Sigmoid colon (tissue), 7 donors: ENCODE data around the gene SERTAD2. TPM values are rescaled to one million over a fixed set of nuclear protein-coding genes. Genes with fewer than 3 reads are reported as not detected.

Experiments used
- DNase-seq: peaks from one replicate; pipeline ENCODE4 v3.0.0-alpha.2; 2019
- H3K27ac ChIP-seq, 4 donors: fragments of 200-600 bp; sonication (generic); one replicate each; pipeline ENCODE4 v1.5.1; 2016 to 2019; ENCODE audit warnings: mild to moderate bottlenecking in 1 of 4
- H3K27me3 ChIP-seq, 3 donors: fragments of 200-600 bp; sonication (generic); one replicate each; pipeline ENCODE4 v1.5.1; 2019; ENCODE audit warnings: mild to moderate bottlenecking in 1 of 3
- H3K36me3 ChIP-seq, 4 donors: fragments of 200-600 bp; sonication (generic); one replicate each; pipeline ENCODE4 v1.5.1; 2016 to 2019
- H3K4me1 ChIP-seq, 4 donors: fragments of 200-600 bp; sonication (generic); one replicate each; pipeline ENCODE4 v1.5.1; 2017 to 2019
- H3K4me3 ChIP-seq, 4 donors: fragments of 200-600 bp; sonication (generic); one replicate each; pipeline ENCODE4 v1.5.1; 2017 to 2019; ENCODE audit warnings: mild to moderate bottlenecking in 2 of 4, moderate library complexity in 1 of 4
- H3K9me3 ChIP-seq, 4 donors: fragments of 200-600 bp in 3 of 4; sonication (generic) in 3 of 4; one replicate each; pipeline versions ENCODE4 v1.5.1 to v1.6.1; 2013 to 2019
- EP300 ChIP-seq, 4 donors: sonication (generic); formaldehyde crosslinking; IDR thresholded peaks; one replicate each; pipeline ENCODE4 v1.6.1; 2017; ENCODE audit warnings: antibody characterized with exemption in 4 of 4
- POLR2A ChIP-seq, 2 donors: fragments of 450-650 bp; IDR thresholded peaks; one replicate each; pipeline ENCODE4 v1.6.1; 2016; ENCODE audit warnings: antibody characterized with exemption in 2 of 2, mild to moderate bottlenecking in 2 of 2, moderate library complexity in 2 of 2
- POLR2AphosphoS5 ChIP-seq, 4 donors: sonication (generic); formaldehyde crosslinking; IDR thresholded peaks; one replicate each; pipeline ENCODE4 v1.6.1; 2017; ENCODE audit warnings: antibody characterized with exemption in 4 of 4
- WGBS, 2 donors: extraction: QIAGEN DNeasy Blood & Tissue Kit; methylation state at CpG; one replicate each; pipeline ENCODE4 v1.1.7; 2013; 5-methylcytosine and 5-hydroxymethylcytosine counted together
- intact Hi-C: fragments of 100-400 bp; cut with DNase I; formaldehyde crosslinking; loops from one replicate; pipeline ENCODE4 v1.15.1; 2023
- polyA plus RNA-seq, 3 donors: library from polyadenylated mRNA; stranded (reverse); fragments of 200-250 nt; gene quantifications; one replicate each; pipeline ENCODE4 v1.2.3, GENCODE V29; 2013
- total RNA-seq, 4 donors: library from RNA; depleted of rRNA; stranded (reverse); fragments of >200 nt; gene quantifications; one replicate each; pipeline ENCODE4 v1.1.0, GENCODE V29; 2016
- TF ChIP-seq, protein P1 (sequence below), 4 experiments: fragments of 450-650 bp in 3 of 4; fragments of 200-600 bp in 1 of 4; IDR thresholded peaks; one replicate each; pipeline ENCODE4 v1.5.1; 2016 to 2019; ENCODE audit warnings: antibody characterized with exemption in 4 of 4, mild to moderate bottlenecking in 3 of 4, moderate library complexity in 2 of 4
- donor health status: healthy with polysubstance abuse.
- donor health status: Bipolar disorder and iron deficiency.
- donor health status: healthy.

The SERTAD2 gene
- total and polyA plus RNA-seq, 7 donors = 6.9 to 14.3 (median 9.1) TPM

DNA sequence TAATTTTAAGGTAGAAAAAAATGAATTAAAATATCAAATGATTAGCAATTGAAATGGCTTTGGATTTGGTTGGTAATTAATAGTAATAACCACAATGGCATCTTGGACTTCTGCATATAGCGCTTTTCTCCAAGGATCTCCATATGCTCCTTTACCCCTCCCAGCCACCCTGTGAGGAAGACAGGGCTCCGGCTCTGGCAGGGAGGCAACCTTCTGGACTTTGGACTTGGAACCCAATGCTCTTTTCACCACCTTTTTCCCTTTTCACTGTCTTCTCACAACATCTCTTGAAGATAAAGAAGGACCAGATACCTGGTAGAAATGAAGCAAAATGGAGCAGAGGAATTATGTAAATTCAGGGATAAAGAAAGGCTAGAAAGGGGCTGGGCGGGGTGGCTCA is 23.8 kb upstream of the SERTAD2 start:
- DNase-seq = no peak
- TF ChIP-seq POLR2A (IDR thresholded peaks at IDR 0.05) (no peak), EP300 (IDR thresholded peaks at IDR 0.05) (no peak), POLR2AphosphoS5 (IDR thresholded peaks at IDR 0.05) (no peak)
- TF ChIP-seq, protein P1, sequence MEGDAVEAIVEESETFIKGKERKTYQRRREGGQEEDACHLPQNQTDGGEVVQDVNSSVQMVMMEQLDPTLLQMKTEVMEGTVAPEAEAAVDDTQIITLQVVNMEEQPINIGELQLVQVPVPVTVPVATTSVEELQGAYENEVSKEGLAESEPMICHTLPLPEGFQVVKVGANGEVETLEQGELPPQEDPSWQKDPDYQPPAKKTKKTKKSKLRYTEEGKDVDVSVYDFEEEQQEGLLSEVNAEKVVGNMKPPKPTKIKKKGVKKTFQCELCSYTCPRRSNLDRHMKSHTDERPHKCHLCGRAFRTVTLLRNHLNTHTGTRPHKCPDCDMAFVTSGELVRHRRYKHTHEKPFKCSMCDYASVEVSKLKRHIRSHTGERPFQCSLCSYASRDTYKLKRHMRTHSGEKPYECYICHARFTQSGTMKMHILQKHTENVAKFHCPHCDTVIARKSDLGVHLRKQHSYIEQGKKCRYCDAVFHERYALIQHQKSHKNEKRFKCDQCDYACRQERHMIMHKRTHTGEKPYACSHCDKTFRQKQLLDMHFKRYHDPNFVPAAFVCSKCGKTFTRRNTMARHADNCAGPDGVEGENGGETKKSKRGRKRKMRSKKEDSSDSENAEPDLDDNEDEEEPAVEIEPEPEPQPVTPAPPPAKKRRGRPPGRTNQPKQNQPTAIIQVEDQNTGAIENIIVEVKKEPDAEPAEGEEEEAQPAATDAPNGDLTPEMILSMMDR (IDR thresholded peaks at IDR 0.05) = no peak
- H3K4me3 ChIP-seq = no peak overlapping the region
- intact Hi-C loops = no loop called here
- no peaks in the 10 kb centered on the region for H3K4me1 ChIP-seq
- no peaks in the 10 kb centered on the region for H3K27me3 ChIP-seq
- H3K9me3 ChIP-seq = no peaks in the 10 kb centered on the region
- 70 to 91% methylated on average over 3 of the region's 3 CpGs for WGBS, 2 donors
- H3K27ac ChIP-seq = no peak overlapping the region
- H3K36me3 ChIP-seq = no peaks in the 10 kb centered on the region

- Histone ChIP-seq H3K4me3 (no peak overlapping the region), H3K4me1 (no peaks in the 10 kb centered on the region), H3K9me3 (no peaks in the 10 kb centered on the region), H3K36me3 (no peaks in the 10 kb centered on the region), H3K27me3 (no peaks in the 10 kb centered on the region), H3K27ac (no peak overlapping the region)
- 73 to 81% methylated on average over 5 of the region's 5 CpGs for WGBS, 2 donors
- no peak for DNase-seq
- TF ChIP-seq, protein P1 (IDR thresholded peaks at IDR 0.05) = no peak
- TF ChIP-seq POLR2AphosphoS5 (IDR thresholded peaks at IDR 0.05) (no peak), EP300 (IDR thresholded peaks at IDR 0.05) (no peak), POLR2A (IDR thresholded peaks at IDR 0.05) (no peak)
- intact Hi-C loops = no loop called here
Observed at GRCh38 chr2:64675860-64676259, 22.1 kb upstream of the SERTAD2 start.

- Histone ChIP-seq H3K27me3 (no peaks in the 10 kb centered on the region), H3K4me3 (no peak overlapping the region), H3K36me3 (no peaks in the 10 kb centered on the region), H3K27ac (no peak overlapping the region), H3K9me3 (no peaks in the 10 kb centered on the region), H3K4me1 (no peaks in the 10 kb centered on the region)
- 6 to 22% methylated on average over 2 of the region's 2 CpGs for WGBS, 2 donors
- no peak for DNase-seq
- TF ChIP-seq POLR2AphosphoS5 (IDR thresholded peaks at IDR 0.05) (no peak), EP300 (IDR thresholded peaks at IDR 0.05) (no peak), POLR2A (IDR thresholded peaks at IDR 0.05) (no peak)
- TF ChIP-seq, protein P1 (IDR thresholded peaks at IDR 0.05) = no peak
- intact Hi-C loops = no loop called here
Observed at GRCh38 chr2:64672708-64673107, 19.0 kb upstream of the SERTAD2 start.

GRCh38 chr2:64670047-64670446 is 16.3 kb upstream of the SERTAD2 start:
- Histone ChIP-seq H3K36me3 (no peaks in the 10 kb centered on the region), H3K9me3 (no peaks in the 10 kb centered on the region), H3K27ac (no peak overlapping the region), H3K4me3 (no peak overlapping the region), H3K27me3 (no peaks in the 10 kb centered on the region), H3K4me1 (no peaks in the 10 kb centered on the region)
- intact Hi-C loops = no loop called here
- no peak for DNase-seq
- TF ChIP-seq POLR2AphosphoS5 (IDR thresholded peaks at IDR 0.05) = no peak
- no peak for TF ChIP-seq POLR2A (IDR thresholded peaks at IDR 0.05)
- TF ChIP-seq, protein P1 (IDR thresholded peaks at IDR 0.05) = no peak
- TF ChIP-seq EP300 (IDR thresholded peaks at IDR 0.05) = no peak

DNA sequence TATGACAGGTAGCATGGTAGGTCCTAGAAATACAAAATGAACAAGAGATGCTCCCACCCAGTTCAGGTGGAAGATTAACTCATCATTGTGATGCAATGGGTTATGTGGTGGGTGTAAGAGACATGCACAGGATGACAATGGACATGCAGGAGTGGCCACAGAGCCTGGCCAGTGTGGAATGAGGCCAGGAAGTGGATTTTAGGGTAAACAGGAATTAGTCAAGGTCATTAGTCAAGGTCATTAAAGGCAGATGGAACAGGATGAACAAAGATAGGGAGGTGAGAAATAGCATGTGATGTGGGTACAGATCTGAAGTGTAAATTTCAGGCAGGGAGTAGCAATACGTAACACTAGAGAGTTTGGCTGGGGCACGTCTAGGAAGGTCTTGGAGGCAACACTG is 15.6 kb upstream of the SERTAD2 start:
- no peaks in the 10 kb centered on the region for H3K36me3 ChIP-seq
- H3K4me3 ChIP-seq = no peak overlapping the region
- no peaks in the 10 kb centered on the region for H3K4me1 ChIP-seq
- no peak for DNase-seq
- intact Hi-C loops = no loop called here
- WGBS, 2 donors = 81 to 98% methylated on average over 2 of the region's 2 CpGs
- H3K9me3 ChIP-seq = no peaks in the 10 kb centered on the region
- TF ChIP-seq, protein P1 (IDR thresholded peaks at IDR 0.05) = no peak
- TF ChIP-seq POLR2AphosphoS5 (IDR thresholded peaks at IDR 0.05) = no peak
- TF ChIP-seq EP300 (IDR thresholded peaks at IDR 0.05) = no peak
- no peak for TF ChIP-seq POLR2A (IDR thresholded peaks at IDR 0.05)
- no peaks in the 10 kb centered on the region for H3K27me3 ChIP-seq
- no peak overlapping the region for H3K27ac ChIP-seq
